HUES48 (cell line): ENCODE measurements around the gene C3orf70.

ENCODE experiments used
- H3K27ac ChIP-seq: one replicate; pipeline ENCODE4 v1.7.0; 2013; ENCODE audit warnings: low read depth, low read length, inconsistent platforms
- H3K27me3 ChIP-seq: 2 replicates; pipeline ENCODE4 v1.6.1; 2013; ENCODE audit warnings: mild to moderate bottlenecking, low read length; ENCODE audit not compliant: control insufficient read depth, insufficient read depth
- H3K36me3 ChIP-seq: 2 replicates; pipeline ENCODE4 v1.6.1; 2013; ENCODE audit warnings: low read length; ENCODE audit not compliant: control insufficient read depth, insufficient read depth
- H3K4me1 ChIP-seq: 2 replicates; pipeline ENCODE4 v1.6.1; 2013; ENCODE audit warnings: mild to moderate bottlenecking, low read length; ENCODE audit not compliant: control insufficient read depth, insufficient read depth
- H3K4me3 ChIP-seq: 2 replicates; pipeline ENCODE4 v1.5.1; 2013; ENCODE audit warnings: mild to moderate bottlenecking, low read depth, low read length
- H3K9ac ChIP-seq: 2 replicates; pipeline ENCODE4 v1.6.1; 2013; ENCODE audit warnings: mild to moderate bottlenecking, low read depth, low read length, moderate library complexity
- H3K9me3 ChIP-seq: 2 replicates; pipeline ENCODE4 v1.6.1; 2013; ENCODE audit warnings: low read length; ENCODE audit not compliant: control insufficient read depth, insufficient read depth

Gene C3orf70

GRCh38 chr3:185029086-185029485 is 123.8 kb downstream of the C3orf70 start:
- H3K9ac ChIP-seq: no peak overlapping the region
- no peak overlapping the region for H3K27ac ChIP-seq
- no peaks in the 10 kb centered on the region for H3K36me3 ChIP-seq
- H3K4me1 ChIP-seq: no peaks in the 10 kb centered on the region
- no peaks in the 10 kb centered on the region for H3K27me3 ChIP-seq
- H3K9me3 ChIP-seq: no peaks in the 10 kb centered on the region
- no peak overlapping the region for H3K4me3 ChIP-seq

GRCh38 chr3:185028121-185028520 is 124.7 kb downstream of the C3orf70 start:
- Histone ChIP-seq H3K4me3 (no peak overlapping the region), H3K9me3 (no peaks in the 10 kb centered on the region), H3K4me1 (no peaks in the 10 kb centered on the region), H3K27ac (no peak overlapping the region), H3K27me3 (no peaks in the 10 kb centered on the region), H3K36me3 (no peaks in the 10 kb centered on the region), H3K9ac (no peak overlapping the region)
